Stimulated activated CD8-positive, alpha-beta memory T cell treated with anti-CD3 and anti-CD28 coated beads, Interleukin-12 subunit alpha, Interleukin-12 subunit beta, amount 100 ng/mL, for 1 hour (primary cell): ENCODE measurements around the gene CA5A.

Experiments
- DNase-seq: peaks from one replicate; pipeline ENCODE4 v3.0.0-alpha.2; 2020; ENCODE audit warnings: low read depth

The CA5A gene

DNA sequence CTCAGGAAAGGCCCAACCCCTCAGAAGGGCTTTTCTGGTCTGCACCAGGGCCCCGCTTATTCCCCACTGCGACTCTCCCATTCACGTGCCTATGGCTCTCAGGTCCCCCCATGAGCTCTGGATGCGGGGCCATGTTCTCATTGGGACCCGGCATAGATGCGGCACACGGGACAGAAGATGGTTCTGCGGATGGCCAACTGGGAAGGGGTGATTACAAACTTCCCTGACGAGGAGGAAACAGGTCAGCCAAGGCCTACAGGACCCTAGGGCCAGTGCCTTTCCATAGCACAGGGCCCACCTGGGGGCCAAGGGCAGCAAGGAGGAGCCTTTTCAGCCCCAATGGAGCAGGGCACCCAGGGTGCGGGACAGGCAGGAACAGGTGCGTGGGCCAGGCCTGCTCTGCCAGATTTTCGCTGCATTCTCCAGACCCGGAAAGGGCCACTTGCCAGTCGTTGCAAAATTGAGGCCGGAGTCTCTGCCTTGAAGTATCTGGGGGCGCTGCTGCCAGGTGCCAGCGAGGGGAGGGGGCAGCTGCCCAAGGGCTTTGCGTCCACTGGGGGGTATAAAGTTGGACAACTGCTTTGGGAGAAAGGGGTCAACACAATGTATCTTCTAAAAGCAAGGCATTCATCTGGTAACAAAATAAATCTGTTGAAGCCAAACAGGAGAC lies 87.5 kb downstream of the CA5A start:
- DNase-seq: no peak

- no peak for DNase-seq
These were observed 88.3 kb downstream of the CA5A start for GRCh38 chr16:87847785-87848675.

- DNase-seq: no peak
These were observed 88.9 kb downstream of the CA5A start for GRCh38 chr16:87847467-87847784.

DNA sequence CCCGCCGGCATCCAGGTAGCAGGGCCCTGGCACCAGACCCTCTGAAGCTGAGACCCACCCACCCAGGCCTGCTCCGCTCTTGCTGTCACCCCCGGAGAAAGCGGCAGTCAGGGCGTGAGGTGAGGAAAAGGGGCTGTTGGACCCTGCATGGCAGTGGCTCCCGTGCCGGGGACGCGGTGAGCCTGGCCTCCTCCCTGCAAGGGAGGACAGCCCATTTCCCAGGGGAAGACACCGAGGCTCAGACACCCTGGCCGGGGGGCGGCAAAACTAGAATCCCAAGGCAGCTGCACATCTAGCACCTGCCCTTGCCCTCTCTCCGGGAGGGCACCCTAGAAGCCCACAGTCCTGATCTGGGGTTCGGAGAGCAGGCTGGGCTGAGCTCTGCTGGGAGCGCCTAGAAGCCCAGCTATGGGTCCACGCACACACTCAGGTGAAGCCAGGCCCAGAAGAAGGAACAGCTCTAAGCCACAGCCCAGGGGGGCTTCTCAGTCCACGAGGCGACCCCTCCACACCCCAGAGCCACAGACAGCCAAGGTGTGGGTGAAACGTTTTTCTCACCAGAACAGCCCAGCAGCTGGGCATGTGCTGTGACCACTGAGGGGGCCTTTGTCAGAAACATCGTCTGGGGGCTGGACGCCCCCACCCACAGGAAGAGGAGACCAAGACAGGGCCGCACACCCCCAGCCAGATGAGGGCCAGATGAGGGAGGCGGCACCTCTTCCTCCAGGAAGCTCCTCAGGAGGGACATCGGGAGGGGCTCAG lies 89.4 kb downstream of the CA5A start:
- DNase-seq: no peak

GRCh38 chr16:87845807-87846619 lies 90.3 kb downstream of the CA5A start:
- no peak for DNase-seq

GRCh38 chr16:87845213-87845612 lies 91.1 kb downstream of the CA5A start:
- DNase-seq: no peak

DNA sequence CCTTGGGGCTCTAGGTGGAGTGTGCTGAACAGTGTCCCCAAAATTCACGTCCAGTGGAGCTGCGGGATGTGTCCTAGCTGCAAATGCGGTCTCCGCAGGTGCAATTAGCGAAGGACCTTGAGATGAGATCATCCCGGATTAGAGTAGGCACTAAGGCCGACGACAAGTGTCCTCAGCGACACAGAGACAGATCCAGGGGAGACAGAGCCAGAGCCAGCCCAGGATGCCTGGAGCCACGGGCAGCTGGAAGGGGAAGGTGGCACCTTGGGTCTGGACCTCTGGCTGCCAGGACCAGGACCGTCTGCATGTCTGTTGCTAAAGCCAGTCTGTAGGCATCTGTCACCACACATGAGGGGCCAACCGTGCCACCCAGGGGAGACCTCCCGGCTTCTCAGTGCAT lies 91.5 kb downstream of the CA5A start:
- no peak for DNase-seq

DNA sequence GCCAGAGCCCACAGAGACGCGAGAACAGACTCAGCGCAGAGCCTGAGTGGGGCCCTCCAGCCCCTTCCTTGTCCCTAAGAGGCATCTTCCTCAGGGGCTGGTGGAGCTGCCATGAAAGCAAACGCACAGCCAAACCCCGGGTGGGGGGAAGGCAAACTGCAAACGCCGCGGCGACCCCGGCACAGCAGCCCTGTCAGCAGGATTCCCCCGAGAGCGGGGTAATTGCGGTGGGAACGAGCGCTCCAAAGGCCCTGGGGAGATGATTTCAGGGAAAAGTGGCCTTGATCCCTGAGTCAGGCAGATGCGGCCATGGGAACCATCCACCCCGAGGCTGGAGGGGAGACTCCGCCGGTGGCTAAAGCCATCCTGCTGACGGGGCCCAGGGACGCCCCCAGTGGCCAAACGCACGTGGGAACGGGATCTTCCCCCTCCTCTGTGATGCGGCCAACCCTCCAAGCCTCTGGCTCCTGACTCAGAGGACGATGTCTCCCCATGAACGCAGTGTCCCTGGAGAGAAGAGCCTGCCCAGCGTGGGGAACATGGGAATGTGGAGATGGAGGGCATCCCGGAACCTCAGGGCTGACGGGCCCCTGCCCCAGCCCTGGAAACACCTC lies 92.1 kb downstream of the CA5A start:
- DNase-seq: no peak

DNA sequence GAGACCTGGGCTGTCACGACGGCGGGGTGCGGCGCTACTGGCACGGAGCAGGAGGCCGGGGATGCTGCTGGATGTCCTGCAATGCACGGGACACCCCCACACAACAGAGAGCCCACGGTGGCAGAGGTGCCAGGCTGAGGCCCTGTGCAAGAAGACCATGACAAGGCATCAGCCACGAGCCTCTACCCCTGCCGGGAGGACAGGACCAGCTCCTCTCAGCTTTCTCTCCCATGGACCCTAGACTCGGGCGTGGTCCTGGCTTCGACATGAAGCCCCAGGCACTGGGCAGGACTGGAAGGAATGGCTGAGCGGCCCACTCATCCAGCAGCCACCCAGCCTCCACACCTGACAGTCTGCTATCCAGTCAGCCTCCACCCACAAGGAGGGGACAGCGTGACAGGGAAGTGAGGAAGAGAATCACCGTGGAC lies 92.6 kb downstream of the CA5A start:
- DNase-seq: no peak

DNA sequence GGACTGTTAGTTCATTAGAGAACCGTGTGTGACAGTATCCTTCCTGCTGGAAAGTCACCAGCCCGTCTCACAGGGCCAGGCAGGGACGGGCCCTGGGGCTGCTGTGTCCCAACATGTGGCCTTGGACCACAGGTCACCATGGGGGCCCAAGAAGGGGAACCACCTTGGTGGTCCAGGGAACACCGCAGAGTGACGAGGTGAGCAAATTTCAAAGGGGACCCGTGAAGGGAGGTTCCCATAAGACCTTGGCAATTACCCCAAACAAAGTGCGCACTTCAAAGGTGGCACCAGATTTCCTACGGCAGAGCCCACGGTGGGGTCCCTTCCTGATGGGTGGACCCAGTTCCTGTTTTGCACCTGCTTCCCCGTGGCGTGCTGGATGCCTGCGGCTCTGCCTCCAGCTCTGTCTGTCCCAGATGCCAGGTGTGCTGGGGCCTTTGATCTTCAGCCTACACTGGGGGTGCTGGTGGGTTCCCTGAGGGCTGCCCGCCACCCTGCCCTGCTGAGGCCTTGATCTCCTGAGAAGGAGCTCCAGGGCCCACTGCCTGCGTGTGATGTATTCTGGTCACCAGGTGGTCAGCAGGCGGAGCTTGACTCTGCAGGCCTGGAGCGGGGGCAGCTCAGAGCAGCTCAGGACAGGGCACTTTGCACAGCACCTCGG lies 94.0 kb downstream of the CA5A start:
- DNase-seq: no peak

- no peak for DNase-seq
These were observed 94.8 kb downstream of the CA5A start for GRCh38 chr16:87841340-87842208.

DNA sequence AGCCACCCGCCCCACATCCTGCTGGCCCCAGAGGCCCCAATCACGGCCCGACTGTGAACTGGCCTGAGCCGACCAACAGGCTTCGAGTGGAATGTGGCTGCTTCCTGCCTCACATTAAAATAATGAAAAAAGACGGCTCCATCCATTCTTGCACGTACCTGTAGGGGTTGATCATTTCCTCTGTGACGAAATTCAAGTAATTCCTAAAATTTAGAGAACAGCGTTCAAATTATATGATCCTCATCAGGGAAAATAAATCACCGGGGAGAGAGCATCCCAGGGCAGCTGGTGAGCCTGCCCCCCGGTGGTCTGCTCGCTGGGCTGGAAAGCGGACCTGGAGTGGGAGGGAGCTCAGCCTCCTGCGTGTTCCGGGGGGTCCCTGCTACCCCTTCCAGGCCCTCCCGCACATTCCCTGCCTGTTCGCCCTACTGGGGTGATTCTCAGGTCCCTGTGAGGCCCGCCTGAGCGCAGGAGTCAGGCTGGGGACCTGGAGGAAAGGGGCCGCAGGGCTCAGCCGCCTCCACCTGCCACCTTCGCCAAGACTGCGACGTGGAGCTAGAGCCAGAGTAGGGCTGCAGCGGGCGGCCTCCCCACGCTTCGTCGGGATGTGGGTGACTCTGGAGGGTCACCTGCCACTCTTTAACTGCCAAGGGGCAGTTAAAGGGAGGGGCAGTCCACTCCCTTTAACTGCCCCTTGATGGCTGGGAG lies 95.9 kb downstream of the CA5A start:
- DNase-seq: no peak

DNA sequence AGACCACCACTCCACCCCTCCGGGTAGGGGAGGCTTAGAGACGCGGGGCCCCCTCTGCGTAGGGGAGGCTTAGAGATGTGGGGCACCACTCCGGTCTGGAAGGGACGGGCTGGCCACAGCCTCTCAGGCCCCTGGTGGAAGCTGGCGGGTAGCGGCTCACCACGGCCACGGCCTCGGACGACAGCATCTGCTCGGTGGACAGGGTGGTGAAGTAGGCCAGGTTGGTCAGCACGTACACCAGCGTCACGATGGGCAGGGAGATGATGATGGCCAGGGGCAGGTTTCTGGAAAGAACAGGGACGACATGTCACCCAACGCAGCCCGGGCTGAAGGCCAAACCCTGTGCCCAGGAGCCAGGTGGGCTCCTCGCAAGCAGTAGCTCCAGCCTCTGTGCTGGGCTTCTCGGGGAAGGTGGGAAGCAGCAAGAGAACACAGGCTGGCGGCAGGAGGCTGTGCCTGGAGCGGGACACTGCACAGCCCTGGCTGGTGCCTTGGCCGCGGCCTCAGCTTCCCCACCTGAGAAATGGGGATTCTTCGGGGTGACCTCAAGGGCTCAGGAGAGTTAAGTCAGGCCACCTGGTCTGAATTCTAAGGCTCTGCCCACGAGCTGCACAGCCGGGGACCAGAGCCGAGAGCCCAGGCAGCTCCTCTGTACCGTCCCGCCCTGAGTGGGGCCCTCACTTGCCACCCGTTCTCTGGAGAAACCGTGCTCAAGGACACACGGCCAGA lies 96.6 kb downstream of the CA5A start:
- DNase-seq: no peak

DNA sequence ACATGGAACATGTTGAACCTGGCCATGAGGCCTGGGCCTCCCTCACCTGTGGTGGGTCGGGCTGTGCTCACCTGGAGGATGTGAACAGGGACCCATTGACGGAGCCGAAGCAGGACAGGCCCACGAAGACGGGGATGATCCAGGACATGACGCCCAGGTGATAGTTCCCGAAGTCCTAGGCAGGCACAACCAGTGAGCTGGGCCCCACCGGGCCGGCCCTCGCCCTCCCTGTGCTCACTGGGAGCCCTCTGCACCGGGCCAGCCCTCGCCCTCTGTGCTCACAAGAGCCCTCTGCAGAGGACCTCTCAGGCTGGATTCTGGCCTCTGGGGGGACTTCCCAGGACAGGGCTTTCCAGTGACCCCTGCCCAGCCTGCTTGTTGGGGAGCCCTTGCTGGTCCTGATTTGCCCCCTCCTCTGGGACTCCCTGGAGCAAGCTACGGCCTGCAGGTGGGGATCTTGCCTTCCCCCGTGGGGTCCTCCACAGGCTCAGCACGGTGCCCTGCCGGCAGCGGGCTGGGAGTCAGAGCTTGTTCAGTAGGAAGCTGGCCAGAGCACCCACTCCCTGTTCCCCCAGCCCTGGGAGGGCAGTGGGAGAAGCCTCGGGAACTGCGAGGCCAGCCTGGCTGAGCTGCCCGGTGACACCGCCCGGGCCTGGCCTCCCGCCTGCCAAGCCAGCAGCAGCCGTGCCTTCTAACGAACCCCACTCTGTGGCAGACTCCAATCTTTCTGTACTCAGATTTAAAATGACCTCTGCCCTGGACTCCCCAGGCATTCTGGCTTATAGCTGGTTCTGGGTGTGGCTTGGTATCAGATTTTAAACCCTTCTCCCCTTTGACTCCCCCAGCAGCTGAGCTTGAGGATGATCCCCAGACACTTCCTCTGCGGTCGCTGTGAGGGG lies 97.4 kb downstream of the CA5A start:
- DNase-seq: no peak
